BLaER1 treated with 17β-estradiol and CSF1 and Interleukin-3, amounts not matched to agents 10 nM and 100 nM (cell line): Measurements from ENCODE around the gene DNAJB6.

Source experiments
- H3K27ac ChIP-seq, 11 experiments: shearing (Covaris generic); formaldehyde crosslinking; 2 replicates each; pipeline ENCODE4 v1.8.1; 2022
- H3K27me3 ChIP-seq, 11 experiments: shearing (Covaris generic); formaldehyde crosslinking; 2 replicates each; pipeline ENCODE4 v1.8.1; 2022
- H3K36me3 ChIP-seq, 11 experiments: shearing (Covaris generic); formaldehyde crosslinking; 2 replicates each; pipeline ENCODE4 v1.8.1; 2022
- H3K4me1 ChIP-seq, 10 experiments: shearing (Covaris generic); formaldehyde crosslinking; 2 replicates each; pipeline ENCODE4 v1.8.1; 2022
- H3K4me2 ChIP-seq, 11 experiments: shearing (Covaris generic); formaldehyde crosslinking; 2 replicates each; pipeline ENCODE4 v1.8.1; 2022
- H3K4me3 ChIP-seq, 10 experiments: shearing (Covaris generic); formaldehyde crosslinking; 2 replicates each; pipeline ENCODE4 v1.8.1; 2022
- H3K9ac ChIP-seq, 11 experiments: shearing (Covaris generic); formaldehyde crosslinking; 2 replicates each; pipeline ENCODE4 v1.8.1; 2022
- H3K9me3 ChIP-seq, 11 experiments: shearing (Covaris generic); formaldehyde crosslinking; replicated peaks in 1 of 11; 2 replicates each; pipeline ENCODE4 v1.8.1; 2022
- H4K20me1 ChIP-seq, 11 experiments: shearing (Covaris generic); formaldehyde crosslinking; 2 replicates each; pipeline ENCODE4 v1.8.1; 2022
- Cebpa-rat ChIP-seq, 11 experiments: shearing (Covaris generic); IDR thresholded peaks; 2 replicates each; pipeline ENCODE4 v1.8.1; 2022

Gene DNAJB6

GRCh38 chr7:157379493-157379892 is 42.7 kb downstream of the DNAJB6 start:
- no peak overlapping the region for H3K27ac ChIP-seq
- peaks cover 23 to 60% (median 40%) of the 10 kb centered on the region in 10 experiments for H3K4me1 ChIP-seq
- peaks cover 88 to 100% (median 100%) of the 10 kb centered on the region in 11 experiments for H4K20me1 ChIP-seq
- no peaks in the 10 kb centered on the region for H3K9me3 ChIP-seq
- H3K4me2 ChIP-seq: no peak overlapping the region
- no peak overlapping the region for H3K9ac ChIP-seq
- peaks cover 95 to 100% (median 98%) of the 10 kb centered on the region in 11 experiments for H3K36me3 ChIP-seq
- H3K4me3 ChIP-seq: no peak overlapping the region
- H3K27me3 ChIP-seq: no peaks in the 10 kb centered on the region
- TF ChIP-seq Cebpa-rat (IDR thresholded peaks at IDR 0.05): no peak

DNA sequence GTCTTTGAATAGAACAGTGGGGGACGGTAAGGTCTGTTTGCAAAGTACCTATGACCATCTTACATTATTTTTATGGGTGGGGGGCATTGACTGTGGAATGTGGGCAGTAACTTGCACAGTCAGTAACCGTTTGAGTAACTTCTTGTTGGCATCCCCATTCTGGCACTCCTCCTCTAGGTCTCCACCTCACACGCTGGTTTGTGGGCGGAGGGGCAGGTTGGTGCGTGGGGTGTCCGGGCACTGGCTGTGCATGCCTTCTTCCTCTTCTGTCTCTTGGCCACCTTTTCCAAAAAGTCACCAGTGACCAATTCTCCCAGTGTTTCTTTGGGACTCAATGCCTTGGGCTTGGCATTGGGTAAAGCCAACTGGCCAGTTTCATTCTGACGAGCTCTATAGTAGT is 43.6 kb downstream of the DNAJB6 start:
- TF ChIP-seq Cebpa-rat (IDR thresholded peaks at IDR 0.05): no peak
- no peak overlapping the region for H3K4me3 ChIP-seq
- peaks cover 83 to 100% (median 99%) of the 10 kb centered on the region in 11 experiments for H4K20me1 ChIP-seq
- H3K4me2 ChIP-seq: no peak overlapping the region
- H3K9ac ChIP-seq: no peak overlapping the region
- peaks cover 95 to 100% (median 98%) of the 10 kb centered on the region in 11 experiments for H3K36me3 ChIP-seq
- no peaks in the 10 kb centered on the region for H3K27me3 ChIP-seq
- H3K27ac ChIP-seq: no peak overlapping the region
- H3K9me3 ChIP-seq: no peaks in the 10 kb centered on the region
- H3K4me1 ChIP-seq: peaks cover 14 to 50% (median 30%) of the 10 kb centered on the region in 10 experiments

- Histone ChIP-seq H3K27me3 (no peaks in the 10 kb centered on the region), H3K4me2 (no peak overlapping the region), H4K20me1 (peaks cover 55 to 95% (median 68%) of the 10 kb centered on the region in 11 experiments), H3K4me1 (peaks cover 24 to 41% (median 27%) of the 10 kb centered on the region in 10 experiments), H3K4me3 (no peak overlapping the region), H3K27ac (0 out of 22 replicates have a peak overlapping the region, but pooled peaks of 1 of the 11 experiments have one; percentile 13), H3K9me3 (no peaks in the 10 kb centered on the region), H3K9ac (no peak overlapping the region), H3K36me3 (peaks cover 92 to 98% (median 95%) of the 10 kb centered on the region in 11 experiments)
- TF ChIP-seq Cebpa-rat (IDR thresholded peaks at IDR 0.05): no peak
Observed at GRCh38 chr7:157383868-157384267, 47.1 kb downstream of the DNAJB6 start.

DNA sequence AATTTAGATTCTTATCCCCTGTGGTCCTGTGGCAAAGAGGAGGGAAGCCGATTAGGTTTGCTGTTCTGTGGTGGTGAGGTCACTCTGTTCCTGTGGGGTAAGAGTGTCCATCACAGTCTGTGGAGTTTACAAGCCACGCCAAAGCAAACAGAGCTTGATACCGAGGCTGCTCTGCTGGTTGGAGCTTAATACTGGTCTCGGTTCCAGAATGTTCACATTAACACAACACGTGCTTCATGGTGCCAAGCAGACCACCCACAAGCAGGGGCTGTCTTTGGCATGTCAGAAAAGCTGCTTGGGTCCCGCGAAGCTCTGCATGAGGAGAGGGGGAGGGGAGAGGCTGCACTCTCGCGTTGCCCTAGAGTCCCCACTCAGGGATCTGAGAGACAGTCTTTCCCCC is 47.5 kb downstream of the DNAJB6 start:
- peak overlapping the region in 2 of 11 experiments; percentile 13 to 28; a peak in 2 of 22 replicates for H3K27ac ChIP-seq
- no peak overlapping the region for H3K4me2 ChIP-seq
- TF ChIP-seq Cebpa-rat (IDR thresholded peaks at IDR 0.05): no peak
- H3K4me3 ChIP-seq: no peak overlapping the region
- peaks cover 93 to 98% (median 95%) of the 10 kb centered on the region in 11 experiments for H3K36me3 ChIP-seq
- H3K9me3 ChIP-seq: no peaks in the 10 kb centered on the region
- H3K4me1 ChIP-seq: peaks cover 28 to 43% (median 32%) of the 10 kb centered on the region in 10 experiments
- no peak overlapping the region for H3K9ac ChIP-seq
- H4K20me1 ChIP-seq: peaks cover 53 to 95% (median 64%) of the 10 kb centered on the region in 11 experiments
- H3K27me3 ChIP-seq: no peaks in the 10 kb centered on the region

DNA sequence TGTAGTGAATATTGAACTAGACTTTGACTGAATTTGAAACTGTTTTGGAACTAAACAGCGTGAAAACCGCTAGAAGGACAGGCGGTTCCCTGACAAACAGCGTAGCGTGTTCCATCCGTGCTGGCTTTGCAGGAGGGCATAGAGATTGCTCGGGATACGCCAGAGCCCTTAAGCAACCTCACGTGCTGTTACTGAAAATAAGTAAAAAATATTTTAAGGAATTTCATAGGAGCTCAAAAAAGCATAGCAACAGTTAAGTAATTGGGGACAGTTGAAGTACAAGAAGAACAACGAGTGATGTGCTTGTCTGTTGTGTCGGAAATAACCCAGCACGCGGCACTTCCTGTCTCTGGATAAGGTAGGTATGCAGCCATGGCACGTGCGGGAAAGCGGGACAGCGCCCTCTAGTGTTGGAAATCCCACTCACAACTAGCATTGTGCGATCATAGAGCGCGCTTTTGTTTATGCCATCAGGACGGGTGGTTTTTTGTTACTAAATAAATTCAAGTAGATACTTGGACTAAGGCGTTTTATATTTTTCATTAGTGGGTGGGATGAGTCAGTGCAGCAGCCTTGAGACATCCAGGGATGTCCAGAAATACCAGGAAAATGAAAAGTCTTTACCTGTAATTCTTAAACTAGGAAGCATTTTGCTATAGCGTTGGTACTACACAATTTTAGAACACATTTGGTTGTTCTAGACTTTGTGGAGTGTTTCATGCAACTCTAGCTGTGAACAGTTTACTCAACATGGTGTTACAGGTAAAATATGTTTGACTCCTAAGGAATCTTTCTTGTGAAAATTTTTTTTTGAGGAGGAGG is 50.4 kb downstream of the DNAJB6 start:
- Histone ChIP-seq H3K9me3 (no peaks in the 10 kb centered on the region), H3K27ac (peak overlapping the region in 9 of 11 experiments; percentile 84 to 94 (median 88); a peak in 16 of 22 replicates), H3K9ac (peak overlapping the region in 3 of 11 experiments; percentile 7 to 27 (median 10); a peak in 4 of 22 replicates), H3K4me3 (no peak overlapping the region), H4K20me1 (peaks cover 31 to 95% (median 52%) of the 10 kb centered on the region in 11 experiments; a peak in 21 of 22 replicates), H3K4me2 (peak overlapping the region; percentile 1 to 97 (median 91); a peak in 16 of 22 replicates), H3K27me3 (no peaks in the 10 kb centered on the region), H3K4me1 (peaks cover 50 to 61% (median 59%) of the 10 kb centered on the region in 10 experiments), H3K36me3 (peaks cover 85 to 94% (median 89%) of the 10 kb centered on the region in 11 experiments)
- TF ChIP-seq Cebpa-rat (IDR thresholded peaks at IDR 0.05): no peak

DNA sequence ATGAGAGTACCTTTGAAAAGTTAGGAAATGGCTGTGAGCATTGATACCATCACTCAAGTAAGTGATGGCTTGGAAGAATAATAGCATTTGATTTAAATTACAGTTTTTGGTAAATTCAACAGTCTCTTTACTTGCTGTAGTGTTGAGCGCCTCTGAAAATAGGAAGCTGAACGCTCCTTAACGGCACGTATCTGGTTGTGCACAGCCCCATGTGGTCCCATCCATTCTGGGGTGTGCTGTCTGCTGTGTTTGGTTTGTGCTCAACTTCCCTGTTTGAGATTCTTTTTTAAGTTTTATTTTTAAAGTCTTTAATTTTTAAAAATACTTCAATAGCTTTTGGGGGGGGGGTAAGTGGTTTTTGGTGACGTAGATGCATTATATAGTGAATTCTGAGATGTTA is 51.5 kb downstream of the DNAJB6 start:
- H3K9ac ChIP-seq: peak overlapping the region in 5 of 11 experiments; percentile 20 to 82 (median 76); a peak in 4 of 22 replicates
- H3K27ac ChIP-seq: peak overlapping the region in 9 of 11 experiments; percentile 84 to 94 (median 88); a peak in 15 of 22 replicates
- H3K36me3 ChIP-seq: peaks cover 80 to 94% (median 89%) of the 10 kb centered on the region in 11 experiments
- H3K27me3 ChIP-seq: no peaks in the 10 kb centered on the region
- no peaks in the 10 kb centered on the region for H3K9me3 ChIP-seq
- H3K4me3 ChIP-seq: no peak overlapping the region
- peaks cover 20 to 95% (median 45%) of the 10 kb centered on the region in 11 experiments; a peak in 21 of 22 replicates for H4K20me1 ChIP-seq
- TF ChIP-seq Cebpa-rat (IDR thresholded peaks at IDR 0.05): no peak
- peaks cover 50 to 72% (median 70%) of the 10 kb centered on the region in 10 experiments for H3K4me1 ChIP-seq
- H3K4me2 ChIP-seq: peak overlapping the region; percentile 72 to 97 (median 91); a peak in 21 of 22 replicates

DNA sequence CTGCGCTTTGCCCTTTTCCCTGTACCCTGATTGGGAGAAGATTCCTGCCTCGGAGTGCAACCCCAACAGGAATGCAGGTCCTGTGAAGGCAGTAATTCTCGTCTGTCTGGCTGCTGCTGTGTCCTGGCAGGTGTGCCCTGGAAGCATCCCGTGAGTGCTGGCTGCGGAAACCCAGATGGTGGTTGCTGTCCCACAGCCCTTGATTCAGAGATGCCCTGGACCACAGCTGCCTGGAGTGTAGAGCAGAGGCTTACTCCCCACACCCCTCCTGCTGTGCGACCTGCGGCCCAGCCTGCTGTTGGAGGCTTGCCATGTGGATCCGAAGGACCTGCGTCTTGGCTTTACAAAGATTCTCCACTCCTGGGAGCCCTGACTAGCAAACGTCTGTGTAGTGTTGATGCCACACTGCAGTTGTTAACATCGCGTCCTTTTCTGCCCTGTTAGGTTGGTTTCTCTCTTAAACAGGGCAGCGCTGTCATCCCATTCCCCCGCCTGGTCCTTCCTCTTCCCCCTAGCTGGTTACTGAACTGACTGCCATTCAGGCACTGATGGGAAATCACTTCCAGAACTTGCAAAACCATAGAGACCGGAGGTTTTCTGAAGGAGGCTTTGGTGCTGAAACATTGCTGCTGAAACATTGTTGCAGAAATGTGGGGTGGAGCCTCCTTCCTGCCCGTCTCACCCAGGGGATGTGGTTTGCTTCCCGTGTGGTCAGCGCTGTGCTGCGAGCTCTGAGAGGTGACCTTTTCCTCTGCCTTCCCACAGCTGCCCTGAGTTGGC is 53.3 kb downstream of the DNAJB6 start:
- peak in 10 of 11 experiments; percentile 71 to 98 (median 98); a peak in 19 of 22 replicates for TF ChIP-seq Cebpa-rat (IDR thresholded peaks at IDR 0.05)
- peaks cover 50 to 91% (median 88%) of the 10 kb centered on the region in 10 experiments for H3K4me1 ChIP-seq
- peaks cover 7 to 95% (median 34%) of the 10 kb centered on the region in 11 experiments; a peak in 14 of 22 replicates for H4K20me1 ChIP-seq
- H3K27ac ChIP-seq: peak overlapping the region in 10 of 11 experiments; percentile 67 to 94 (median 87); a peak in 20 of 22 replicates
- peaks cover 67 to 91% (median 85%) of the 10 kb centered on the region in 11 experiments for H3K36me3 ChIP-seq
- no peaks in the 10 kb centered on the region for H3K9me3 ChIP-seq
- peak overlapping the region; percentile 46 to 82 (median 76); a peak in 21 of 22 replicates for H3K9ac ChIP-seq
- no peaks in the 10 kb centered on the region for H3K27me3 ChIP-seq
- peak overlapping the region; percentile 72 to 97 (median 91) for H3K4me2 ChIP-seq
- peak overlapping the region in 9 of 10 experiments; percentile 21 to 61 (median 37); a peak in 16 of 20 replicates for H3K4me3 ChIP-seq

DNA sequence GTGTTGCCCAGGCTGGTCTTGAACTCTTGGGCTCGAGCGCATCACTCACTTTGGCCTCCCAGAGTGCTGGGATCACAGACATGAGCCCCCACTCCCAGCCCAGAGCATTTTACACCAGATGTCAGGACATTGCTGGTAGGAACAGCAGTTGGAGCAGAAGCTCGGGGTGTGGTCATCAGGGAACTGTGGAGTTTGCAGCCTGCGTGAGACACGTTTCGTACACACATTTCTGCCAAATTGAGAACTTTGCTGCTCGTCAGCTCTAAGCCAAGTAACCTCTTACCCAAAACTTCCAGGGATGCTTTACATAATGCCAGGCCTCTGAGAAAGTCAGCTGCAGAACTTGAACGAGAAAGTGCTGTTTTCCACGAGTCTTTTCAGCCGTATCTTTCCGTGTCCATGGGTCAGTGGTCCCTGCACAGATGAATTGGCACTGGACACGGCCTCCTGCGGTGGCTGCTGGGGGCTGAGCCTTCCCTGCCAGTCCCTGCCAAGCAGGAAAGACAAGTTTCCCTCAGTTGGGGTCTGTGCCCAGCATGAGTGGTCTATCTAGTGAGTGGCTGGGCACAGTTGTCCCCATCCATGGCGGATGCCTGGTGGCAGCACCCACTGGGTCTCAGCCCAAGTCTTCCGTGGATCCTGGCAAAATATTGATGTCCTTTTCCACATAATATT is 54.4 kb downstream of the DNAJB6 start:
- Histone ChIP-seq H4K20me1 (peaks cover 7 to 100% (median 38%) of the 10 kb centered on the region in 11 experiments; a peak in 14 of 22 replicates), H3K4me3 (peak overlapping the region in 3 of 10 experiments; percentile 5 to 61 (median 39); a peak in 3 of 20 replicates), H3K9me3 (no peaks in the 10 kb centered on the region), H3K27ac (peak overlapping the region in 10 of 11 experiments; percentile 59 to 94 (median 87); a peak in 20 of 22 replicates), H3K9ac (peak overlapping the region in 10 of 11 experiments; percentile 18 to 82 (median 76); a peak in 18 of 22 replicates), H3K4me1 (peaks cover 56 to 100% (median 98%) of the 10 kb centered on the region in 10 experiments), H3K27me3 (no peaks in the 10 kb centered on the region), H3K4me2 (peak overlapping the region; percentile 72 to 97 (median 91); a peak in 21 of 22 replicates), H3K36me3 (peaks cover 62 to 93% (median 84%) of the 10 kb centered on the region in 11 experiments)
- TF ChIP-seq Cebpa-rat (IDR thresholded peaks at IDR 0.05): no peak
